ENCODE data around the gene ASPDH. TPM values are rescaled to one million over a fixed set of nuclear protein-coding genes. Genes with fewer than 3 reads are reported as not detected.

Gene ASPDH
- total RNA-seq, 1 experiment from 2014 or later = not detected

DNA sequence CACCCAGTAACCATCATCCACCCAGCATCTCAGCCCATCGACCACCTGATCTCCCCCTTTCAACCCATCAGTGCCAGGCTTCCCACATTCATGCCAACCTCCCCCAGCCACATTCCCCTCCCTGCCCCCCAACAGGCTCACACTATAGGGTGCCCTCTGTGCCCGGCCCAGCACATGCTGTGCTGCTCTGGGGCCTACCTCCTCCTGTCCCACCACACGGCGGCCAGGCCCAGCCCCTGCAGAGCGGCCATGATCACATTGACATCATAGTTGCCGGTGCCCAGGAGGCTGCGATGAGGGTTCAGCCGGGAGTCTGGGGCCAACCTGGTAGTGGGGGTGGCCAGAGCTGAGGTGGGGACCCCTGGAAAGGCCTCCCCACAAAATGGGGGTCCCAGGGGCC, 6.3 kb downstream of the ASPDH start:
- Mint-ChIP-seq H3K27me3 (ENCODE audit: low read depth) (peaks cover 33% of the 10 kb centered on the region), H3K9me3 (no peaks in the 10 kb centered on the region), H3K27ac (no peak overlapping the region), H3K4me1 (peaks cover 9% of the 10 kb centered on the region; the same call in 1 of the 2 replicates), H3K4me3 (no peak overlapping the region), H3K36me3 (no peaks in the 10 kb centered on the region)
- ATAC-seq (no peak), DNase-seq (ENCODE audit: low spot score) (no peak)
- ChIA-PET POLR2A (no interaction called here), CTCF (no interaction called here)
- no peak for TF ChIP-seq NR1H2 (CRISPR knock-in tag; IDR thresholded peaks at IDR 0.05)
- TF ChIP-seq ZNF423 (CRISPR knock-in tag; IDR thresholded peaks at IDR 0.05) = no peak
- TF ChIP-seq GABPB1 (CRISPR knock-in tag; IDR thresholded peaks at IDR 0.05) = no peak
- no peak for TF ChIP-seq TP53 (CRISPR knock-in tag; IDR thresholded peaks at IDR 0.05)
- TF ChIP-seq, protein P1, sequence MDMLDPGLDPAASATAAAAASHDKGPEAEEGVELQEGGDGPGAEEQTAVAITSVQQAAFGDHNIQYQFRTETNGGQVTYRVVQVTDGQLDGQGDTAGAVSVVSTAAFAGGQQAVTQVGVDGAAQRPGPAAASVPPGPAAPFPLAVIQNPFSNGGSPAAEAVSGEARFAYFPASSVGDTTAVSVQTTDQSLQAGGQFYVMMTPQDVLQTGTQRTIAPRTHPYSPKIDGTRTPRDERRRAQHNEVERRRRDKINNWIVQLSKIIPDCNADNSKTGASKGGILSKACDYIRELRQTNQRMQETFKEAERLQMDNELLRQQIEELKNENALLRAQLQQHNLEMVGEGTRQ (CRISPR knock-in tag; IDR thresholded peaks at IDR 0.05) = no peak
- TF ChIP-seq, protein P2, sequence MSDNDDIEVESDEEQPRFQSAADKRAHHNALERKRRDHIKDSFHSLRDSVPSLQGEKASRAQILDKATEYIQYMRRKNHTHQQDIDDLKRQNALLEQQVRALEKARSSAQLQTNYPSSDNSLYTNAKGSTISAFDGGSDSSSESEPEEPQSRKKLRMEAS (CRISPR knock-in tag; IDR thresholded peaks at IDR 0.05) = no peak

DNA sequence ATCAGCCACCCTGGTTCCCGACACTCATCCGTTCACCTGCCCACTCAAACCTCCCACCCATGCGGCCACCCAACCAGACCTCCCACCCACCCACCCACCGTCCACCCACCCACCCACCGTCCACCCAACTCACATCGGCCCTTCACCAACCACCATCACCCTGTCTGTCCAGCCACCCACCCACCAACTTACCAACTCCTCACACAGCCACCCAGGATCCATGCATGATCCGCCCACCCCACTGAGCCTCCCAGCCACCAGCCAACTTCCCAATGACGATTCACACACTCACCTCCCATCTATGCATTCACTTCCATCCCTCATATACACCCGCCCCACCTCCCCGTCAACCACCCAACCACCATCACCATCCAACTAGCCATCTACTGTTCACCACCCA, 7.0 kb downstream of the ASPDH start:
- ATAC-seq (no peak), DNase-seq (ENCODE audit: low spot score) (no peak)
- Mint-ChIP-seq H3K36me3 (no peaks in the 10 kb centered on the region), H3K4me1 (peaks cover 7% of the 10 kb centered on the region; the same call in 1 of the 2 replicates), H3K27ac (no peak overlapping the region), H3K4me3 (no peak overlapping the region), H3K9me3 (no peaks in the 10 kb centered on the region), H3K27me3 (ENCODE audit: low read depth) (peaks cover 35% of the 10 kb centered on the region)
- POLR2A ChIA-PET = no interaction called here
- CTCF ChIA-PET = no interaction called here
- TF ChIP-seq, protein P2 (CRISPR knock-in tag; IDR thresholded peaks at IDR 0.05) = no peak
- TF ChIP-seq, protein P3, sequence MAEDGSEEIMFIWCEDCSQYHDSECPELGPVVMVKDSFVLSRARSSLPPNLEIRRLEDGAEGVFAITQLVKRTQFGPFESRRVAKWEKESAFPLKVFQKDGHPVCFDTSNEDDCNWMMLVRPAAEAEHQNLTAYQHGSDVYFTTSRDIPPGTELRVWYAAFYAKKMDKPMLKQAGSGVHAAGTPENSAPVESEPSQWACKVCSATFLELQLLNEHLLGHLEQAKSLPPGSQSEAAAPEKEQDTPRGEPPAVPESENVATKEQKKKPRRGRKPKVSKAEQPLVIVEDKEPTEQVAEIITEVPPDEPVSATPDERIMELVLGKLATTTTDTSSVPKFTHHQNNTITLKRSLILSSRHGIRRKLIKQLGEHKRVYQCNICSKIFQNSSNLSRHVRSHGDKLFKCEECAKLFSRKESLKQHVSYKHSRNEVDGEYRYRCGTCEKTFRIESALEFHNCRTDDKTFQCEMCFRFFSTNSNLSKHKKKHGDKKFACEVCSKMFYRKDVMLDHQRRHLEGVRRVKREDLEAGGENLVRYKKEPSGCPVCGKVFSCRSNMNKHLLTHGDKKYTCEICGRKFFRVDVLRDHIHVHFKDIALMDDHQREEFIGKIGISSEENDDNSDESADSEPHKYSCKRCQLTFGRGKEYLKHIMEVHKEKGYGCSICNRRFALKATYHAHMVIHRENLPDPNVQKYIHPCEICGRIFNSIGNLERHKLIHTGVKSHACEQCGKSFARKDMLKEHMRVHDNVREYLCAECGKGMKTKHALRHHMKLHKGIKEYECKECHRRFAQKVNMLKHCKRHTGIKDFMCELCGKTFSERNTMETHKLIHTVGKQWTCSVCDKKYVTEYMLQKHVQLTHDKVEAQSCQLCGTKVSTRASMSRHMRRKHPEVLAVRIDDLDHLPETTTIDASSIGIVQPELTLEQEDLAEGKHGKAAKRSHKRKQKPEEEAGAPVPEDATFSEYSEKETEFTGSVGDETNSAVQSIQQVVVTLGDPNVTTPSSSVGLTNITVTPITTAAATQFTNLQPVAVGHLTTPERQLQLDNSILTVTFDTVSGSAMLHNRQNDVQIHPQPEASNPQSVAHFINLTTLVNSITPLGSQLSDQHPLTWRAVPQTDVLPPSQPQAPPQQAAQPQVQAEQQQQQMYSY (CRISPR knock-in tag; IDR thresholded peaks at IDR 0.05) = no peak
- no peak for TF ChIP-seq NR3C1 (CRISPR knock-in tag; conservative IDR thresholded peaks at IDR 0.05; ENCODE audit: low read depth)
- no peak for TF ChIP-seq ETV6 (CRISPR knock-in tag; IDR thresholded peaks at IDR 0.05)
- TF ChIP-seq, protein P4, sequence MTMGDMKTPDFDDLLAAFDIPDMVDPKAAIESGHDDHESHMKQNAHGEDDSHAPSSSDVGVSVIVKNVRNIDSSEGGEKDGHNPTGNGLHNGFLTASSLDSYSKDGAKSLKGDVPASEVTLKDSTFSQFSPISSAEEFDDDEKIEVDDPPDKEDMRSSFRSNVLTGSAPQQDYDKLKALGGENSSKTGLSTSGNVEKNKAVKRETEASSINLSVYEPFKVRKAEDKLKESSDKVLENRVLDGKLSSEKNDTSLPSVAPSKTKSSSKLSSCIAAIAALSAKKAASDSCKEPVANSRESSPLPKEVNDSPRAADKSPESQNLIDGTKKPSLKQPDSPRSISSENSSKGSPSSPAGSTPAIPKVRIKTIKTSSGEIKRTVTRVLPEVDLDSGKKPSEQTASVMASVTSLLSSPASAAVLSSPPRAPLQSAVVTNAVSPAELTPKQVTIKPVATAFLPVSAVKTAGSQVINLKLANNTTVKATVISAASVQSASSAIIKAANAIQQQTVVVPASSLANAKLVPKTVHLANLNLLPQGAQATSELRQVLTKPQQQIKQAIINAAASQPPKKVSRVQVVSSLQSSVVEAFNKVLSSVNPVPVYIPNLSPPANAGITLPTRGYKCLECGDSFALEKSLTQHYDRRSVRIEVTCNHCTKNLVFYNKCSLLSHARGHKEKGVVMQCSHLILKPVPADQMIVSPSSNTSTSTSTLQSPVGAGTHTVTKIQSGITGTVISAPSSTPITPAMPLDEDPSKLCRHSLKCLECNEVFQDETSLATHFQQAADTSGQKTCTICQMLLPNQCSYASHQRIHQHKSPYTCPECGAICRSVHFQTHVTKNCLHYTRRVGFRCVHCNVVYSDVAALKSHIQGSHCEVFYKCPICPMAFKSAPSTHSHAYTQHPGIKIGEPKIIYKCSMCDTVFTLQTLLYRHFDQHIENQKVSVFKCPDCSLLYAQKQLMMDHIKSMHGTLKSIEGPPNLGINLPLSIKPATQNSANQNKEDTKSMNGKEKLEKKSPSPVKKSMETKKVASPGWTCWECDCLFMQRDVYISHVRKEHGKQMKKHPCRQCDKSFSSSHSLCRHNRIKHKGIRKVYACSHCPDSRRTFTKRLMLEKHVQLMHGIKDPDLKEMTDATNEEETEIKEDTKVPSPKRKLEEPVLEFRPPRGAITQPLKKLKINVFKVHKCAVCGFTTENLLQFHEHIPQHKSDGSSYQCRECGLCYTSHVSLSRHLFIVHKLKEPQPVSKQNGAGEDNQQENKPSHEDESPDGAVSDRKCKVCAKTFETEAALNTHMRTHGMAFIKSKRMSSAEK (CRISPR knock-in tag; IDR thresholded peaks at IDR 0.05; ENCODE audit: borderline replicate concordance) = no peak
- TF ChIP-seq, protein P5, sequence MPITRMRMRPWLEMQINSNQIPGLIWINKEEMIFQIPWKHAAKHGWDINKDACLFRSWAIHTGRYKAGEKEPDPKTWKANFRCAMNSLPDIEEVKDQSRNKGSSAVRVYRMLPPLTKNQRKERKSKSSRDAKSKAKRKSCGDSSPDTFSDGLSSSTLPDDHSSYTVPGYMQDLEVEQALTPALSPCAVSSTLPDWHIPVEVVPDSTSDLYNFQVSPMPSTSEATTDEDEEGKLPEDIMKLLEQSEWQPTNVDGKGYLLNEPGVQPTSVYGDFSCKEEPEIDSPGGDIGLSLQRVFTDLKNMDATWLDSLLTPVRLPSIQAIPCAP (CRISPR knock-in tag; IDR thresholded peaks at IDR 0.05) = no peak
- TF ChIP-seq JUN (CRISPR knock-in tag; IDR thresholded peaks at IDR 0.05) = no peak
- TF ChIP-seq GRHL2 (CRISPR knock-in tag; IDR thresholded peaks at IDR 0.05; ENCODE audit: insufficient replicate concordance, severe bottlenecking) = no peak
- TF ChIP-seq, protein P6, sequence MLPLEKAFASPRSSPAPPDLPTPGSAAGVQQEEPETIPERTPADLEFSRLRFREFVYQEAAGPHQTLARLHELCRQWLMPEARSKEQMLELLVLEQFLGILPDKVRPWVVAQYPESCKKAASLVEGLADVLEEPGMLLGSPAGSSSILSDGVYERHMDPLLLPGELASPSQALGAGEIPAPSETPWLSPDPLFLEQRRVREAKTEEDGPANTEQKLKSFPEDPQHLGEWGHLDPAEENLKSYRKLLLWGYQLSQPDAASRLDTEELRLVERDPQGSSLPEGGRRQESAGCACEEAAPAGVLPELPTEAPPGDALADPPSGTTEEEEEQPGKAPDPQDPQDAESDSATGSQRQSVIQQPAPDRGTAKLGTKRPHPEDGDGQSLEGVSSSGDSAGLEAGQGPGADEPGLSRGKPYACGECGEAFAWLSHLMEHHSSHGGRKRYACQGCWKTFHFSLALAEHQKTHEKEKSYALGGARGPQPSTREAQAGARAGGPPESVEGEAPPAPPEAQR (CRISPR knock-in tag; IDR thresholded peaks at IDR 0.05) = no peak
- TF ChIP-seq ZNF263 (CRISPR knock-in tag; IDR thresholded peaks at IDR 0.05; ENCODE audit: low read depth) = no peak
- no peak for TF ChIP-seq SMAD3 (CRISPR knock-in tag; IDR thresholded peaks at IDR 0.05; ENCODE audit: borderline replicate concordance)
- no peak for TF ChIP-seq FOXP1 (CRISPR knock-in tag; IDR thresholded peaks at IDR 0.05; ENCODE audit: borderline replicate concordance)
- TF ChIP-seq TCF7 (CRISPR knock-in tag; IDR thresholded peaks at IDR 0.05; ENCODE audit: low read depth) = no peak
- TF ChIP-seq, protein P7, sequence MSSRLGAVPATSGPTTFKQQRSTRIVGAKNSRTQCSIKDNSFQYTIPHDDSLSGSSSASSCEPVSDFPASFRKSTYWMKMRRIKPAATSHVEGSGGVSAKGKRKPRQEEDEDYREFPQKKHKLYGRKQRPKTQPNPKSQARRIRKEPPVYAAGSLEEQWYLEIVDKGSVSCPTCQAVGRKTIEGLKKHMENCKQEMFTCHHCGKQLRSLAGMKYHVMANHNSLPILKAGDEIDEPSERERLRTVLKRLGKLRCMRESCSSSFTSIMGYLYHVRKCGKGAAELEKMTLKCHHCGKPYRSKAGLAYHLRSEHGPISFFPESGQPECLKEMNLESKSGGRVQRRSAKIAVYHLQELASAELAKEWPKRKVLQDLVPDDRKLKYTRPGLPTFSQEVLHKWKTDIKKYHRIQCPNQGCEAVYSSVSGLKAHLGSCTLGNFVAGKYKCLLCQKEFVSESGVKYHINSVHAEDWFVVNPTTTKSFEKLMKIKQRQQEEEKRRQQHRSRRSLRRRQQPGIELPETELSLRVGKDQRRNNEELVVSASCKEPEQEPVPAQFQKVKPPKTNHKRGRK (CRISPR knock-in tag; IDR thresholded peaks at IDR 0.05; ENCODE audit: borderline replicate concordance) = no peak
- TF ChIP-seq, protein P8, sequence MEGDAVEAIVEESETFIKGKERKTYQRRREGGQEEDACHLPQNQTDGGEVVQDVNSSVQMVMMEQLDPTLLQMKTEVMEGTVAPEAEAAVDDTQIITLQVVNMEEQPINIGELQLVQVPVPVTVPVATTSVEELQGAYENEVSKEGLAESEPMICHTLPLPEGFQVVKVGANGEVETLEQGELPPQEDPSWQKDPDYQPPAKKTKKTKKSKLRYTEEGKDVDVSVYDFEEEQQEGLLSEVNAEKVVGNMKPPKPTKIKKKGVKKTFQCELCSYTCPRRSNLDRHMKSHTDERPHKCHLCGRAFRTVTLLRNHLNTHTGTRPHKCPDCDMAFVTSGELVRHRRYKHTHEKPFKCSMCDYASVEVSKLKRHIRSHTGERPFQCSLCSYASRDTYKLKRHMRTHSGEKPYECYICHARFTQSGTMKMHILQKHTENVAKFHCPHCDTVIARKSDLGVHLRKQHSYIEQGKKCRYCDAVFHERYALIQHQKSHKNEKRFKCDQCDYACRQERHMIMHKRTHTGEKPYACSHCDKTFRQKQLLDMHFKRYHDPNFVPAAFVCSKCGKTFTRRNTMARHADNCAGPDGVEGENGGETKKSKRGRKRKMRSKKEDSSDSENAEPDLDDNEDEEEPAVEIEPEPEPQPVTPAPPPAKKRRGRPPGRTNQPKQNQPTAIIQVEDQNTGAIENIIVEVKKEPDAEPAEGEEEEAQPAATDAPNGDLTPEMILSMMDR (IDR thresholded peaks at IDR 0.05) = no peak

Measured in WTC11 (cell line).